NCI-H526 treated with DMSO at 0.1 percent for 48 hours (cell line): ENCODE data around the gene RETREG3.
A peak's percentile ranks its signal among the peaks of the same experiment; 100 is the strongest.
"Not testable (repeated sequence)": the region's sequence is repeated elsewhere in the genome, so short reads cannot be mapped to it uniquely, and the experiment has no call there.

Source experiments
- DNase-seq: peaks from one replicate; lab custom pipeline; 2025; lab: John Stamatoyannopoulos, UW

Gene RETREG3

GRCh38 chr17:42571435-42572225 is 37.5 kb downstream of the RETREG3 start:
- DNase-seq: no peak

- DNase-seq: no peak
These were observed 40.6 kb downstream of the RETREG3 start for GRCh38 chr17:42568341-42569111.

- DNase-seq: peak; percentile 74
These were observed 42.1 kb downstream of the RETREG3 start, which contains the start of gene MLX for GRCh38 chr17:42566883-42567573. Gene MLX (plus strand): TSS chr17:42567100. CDS start chr17:42567125, 25 bp downstream.

- no peak for DNase-seq
These were observed 42.8 kb downstream of the RETREG3 start for GRCh38 chr17:42566215-42566882.

- no peak for DNase-seq
These were observed 43.5 kb downstream of the RETREG3 start for GRCh38 chr17:42565523-42566214.

- no peak for DNase-seq
These were observed 44.2 kb downstream of the RETREG3 start for GRCh38 chr17:42564815-42565522.

- no peak for DNase-seq
These were observed 45.2 kb downstream of the RETREG3 start for GRCh38 chr17:42563950-42564349.

- DNase-seq: no peak
These were observed 45.6 kb downstream of the RETREG3 start for GRCh38 chr17:42563543-42563942.

GRCh38 chr17:42563143-42563509 is 46.0 kb downstream of the RETREG3 start:
- no peak for DNase-seq

GRCh38 chr17:42562388-42563142 is 46.6 kb downstream of the RETREG3 start:
- no peak for DNase-seq

- peak; percentile 87 for DNase-seq
These were observed 47.2 kb downstream of the RETREG3 start, which contains the start of gene COASY for GRCh38 chr17:42561897-42562387. Gene COASY (plus strand): TSS chr17:42562148. CDS start chr17:42562623, 475 bp downstream.

GRCh38 chr17:42560246-42560645 is 48.9 kb downstream of the RETREG3 start:
- no peak for DNase-seq

- no peak for DNase-seq
These were observed 50.1 kb downstream of the RETREG3 start for GRCh38 chr17:42559075-42559474.

GRCh38 chr17:42555961-42556617 is 53.1 kb downstream of the RETREG3 start:
- DNase-seq: not testable (repeated sequence)

- no peak for DNase-seq
These were observed 54.0 kb downstream of the RETREG3 start for GRCh38 chr17:42555122-42555622.

GRCh38 chr17:42554250-42555121 is 54.7 kb downstream of the RETREG3 start:
- DNase-seq: peak; percentile 56

- no peak for DNase-seq
These were observed 55.3 kb downstream of the RETREG3 start for GRCh38 chr17:42553866-42554249.
